ENCODE data around the gene MBOAT7. TPM values are rescaled to one million over a fixed set of nuclear protein-coding genes. Genes with fewer than 3 reads are reported as not detected.

MBOAT7 gene
- polyA plus RNA-seq, 1 of the 3 experiments (the other 2 are of a cell fraction) = 80.8 TPM

- TF ChIP-seq REST (IDR thresholded peaks at IDR 0.05; ENCODE audit: low read depth, low read length) (no peak), EZH2phosphoT487 (IDR thresholded peaks at IDR 0.05; ENCODE audit: borderline replicate concordance, low read depth) (no peak), FOSL2 (IDR thresholded peaks at IDR 0.05; ENCODE audit: borderline replicate concordance, low read depth) (no peak)
These were observed 24.9 kb downstream of the MBOAT7 start (continued) for GRCh38 chr19:54164369-54165068.

- Histone ChIP-seq H4K20me1 (ENCODE audit: insufficient read depth) (no peaks in the 10 kb centered on the region), H3K9me2 (no peaks in the 10 kb centered on the region), H2AFZ (ENCODE audit: low read depth) (no peak overlapping the region), H3K4me1 (ENCODE audit: control insufficient read depth in 1 of 2, insufficient read depth in 2 of 2, low read depth in 1 of 2, low read length in 1 of 2) (peaks cover 7 to 19% of the 10 kb centered on the region in 2 experiments; a peak in 2 of 4 replicates), H3K4me3 (ENCODE audit: low read depth in 2 of 2, low read length in 1 of 2) (no peak overlapping the region), H3K4me2 (no peak overlapping the region), H3K9ac (no peak overlapping the region), H3K36me3 (replicated peaks in 1 of 2; ENCODE audit: control insufficient read depth in 1 of 2, insufficient read depth in 2 of 2, low read length in 1 of 2) (peaks cover 0 to 2% of the 10 kb centered on the region in 2 experiments), H3K9me3 (no peaks in the 10 kb centered on the region), H3F3A (replicated peaks; ENCODE audit: insufficient read depth) (no peaks in the 10 kb centered on the region), H3K79me2 (ENCODE audit: insufficient read depth) (peaks cover 19% of the 10 kb centered on the region; the same call in 1 of the 2 replicates), H3K27me3 (ENCODE audit: insufficient read depth) (no peaks in the 10 kb centered on the region), H3K27ac (ENCODE audit: low read depth in 2 of 2, low read length in 1 of 2) (no peak overlapping the region)
- WGBS (ENCODE audit: low lambda C conversion rate) = 86% methylated on average over 14 of the region's 14 CpGs
- DNase-seq = no peak
- POLR2A ChIA-PET = no interaction called here
- CTCF ChIA-PET = interaction anchor here (1.4 kb wide), 1 partner anchor 15 kb away, joined by 3 read pairs; no protein-coding TSS in a partner anchor
- TF ChIP-seq SIN3A (IDR thresholded peaks at IDR 0.05; ENCODE audit: borderline replicate concordance, low read depth, low read length) = no peak
- TF ChIP-seq RFX5 (IDR thresholded peaks at IDR 0.05; ENCODE audit: low read length) = no peak
- no peak for TF ChIP-seq MEF2A (IDR thresholded peaks at IDR 0.05; ENCODE audit: borderline replicate concordance, low read depth)
- no peak for TF ChIP-seq FOXJ3 (CRISPR knock-in tag; IDR thresholded peaks at IDR 0.05)
- TF ChIP-seq REST (IDR thresholded peaks at IDR 0.05; ENCODE audit: low read depth, low read length) = no peak
These were observed 26.5 kb downstream of the MBOAT7 start for GRCh38 chr19:54162884-54163283.

Measured in SK-N-SH (cell line).